Stimulated activated CD8-positive, alpha-beta memory T cell treated with anti-CD3 and anti-CD28 coated beads, Interleukin-15, amount 100 ng/mL, for 4 hours (primary cell): Measurements from ENCODE around the gene TXLNA.
"Not testable (repeated sequence)": the region's sequence is repeated elsewhere in the genome, so short reads cannot be mapped to it uniquely, and the experiment has no call there.

Experiments
- DNase-seq, 2 donors: peaks; one replicate each; pipeline ENCODE4 v3.0.0-alpha.2; 2020; ENCODE audit warnings: low read depth in 2 of 2

The TXLNA gene

GRCh38 chr1:32179443-32180185 is at the start of gene TXLNA:
Gene TXLNA (plus strand): TSS chr1:32179675. CDS start chr1:32180346, 671 bp downstream.
- peak; percentile 77 to 84 for DNase-seq

- DNase-seq = not testable (repeated sequence)
Observed at GRCh38 chr1:32133950-32134280, 45.6 kb upstream of the TXLNA start.

- DNase-seq = no peak
Observed at GRCh38 chr1:32137111-32137510, 42.4 kb upstream of the TXLNA start.

DNA sequence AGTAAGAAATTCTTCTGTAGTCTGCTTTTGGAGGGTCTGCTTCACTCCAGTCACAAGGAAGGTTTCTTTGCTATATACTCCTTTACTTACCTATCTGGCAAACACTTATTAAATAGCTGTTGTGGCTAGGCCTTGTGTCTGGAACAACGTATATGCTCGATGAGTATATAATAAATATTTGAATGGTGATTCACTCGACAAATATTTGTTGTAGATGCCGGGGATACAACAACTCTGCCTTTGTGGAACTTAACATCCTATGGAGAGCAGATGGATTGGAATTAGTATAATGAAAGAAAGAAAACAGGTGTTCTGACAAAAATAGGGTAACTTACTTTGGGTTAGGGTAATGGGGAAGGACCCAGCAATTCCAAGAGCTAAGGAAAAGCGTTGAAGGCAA is 40.5 kb upstream of the TXLNA start:
- DNase-seq = no peak

GRCh38 chr1:32142446-32143301 is 36.8 kb upstream of the TXLNA start:
- no peak for DNase-seq

- DNase-seq = not testable (repeated sequence)
Observed at GRCh38 chr1:32143302-32143695, 36.2 kb upstream of the TXLNA start.

DNA sequence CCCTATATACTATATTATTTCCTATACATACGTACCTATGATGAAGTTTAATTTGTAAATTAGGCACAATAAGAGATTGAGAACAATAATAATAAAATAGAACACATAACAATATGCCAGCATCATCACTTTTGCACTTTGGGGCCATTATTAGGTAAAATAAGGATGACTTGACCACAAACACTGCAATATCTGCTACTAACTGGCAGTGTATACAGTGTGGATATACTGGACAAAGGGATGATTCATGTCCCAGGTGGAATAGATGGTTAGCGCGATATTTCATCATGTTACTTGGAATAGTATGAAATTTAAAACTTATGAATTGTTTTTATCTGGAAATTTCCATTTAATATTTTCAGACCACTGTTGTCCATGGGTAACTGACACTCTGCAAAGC is 35.4 kb upstream of the TXLNA start:
- DNase-seq = no peak

GRCh38 chr1:32147799-32148198 is 31.7 kb upstream of the TXLNA start:
- not testable (repeated sequence) for DNase-seq

GRCh38 chr1:32150847-32151246 is 28.6 kb upstream of the TXLNA start:
- DNase-seq = no peak

- DNase-seq = no peak
Observed at GRCh38 chr1:32151319-32151787, 28.1 kb upstream of the TXLNA start.

DNA sequence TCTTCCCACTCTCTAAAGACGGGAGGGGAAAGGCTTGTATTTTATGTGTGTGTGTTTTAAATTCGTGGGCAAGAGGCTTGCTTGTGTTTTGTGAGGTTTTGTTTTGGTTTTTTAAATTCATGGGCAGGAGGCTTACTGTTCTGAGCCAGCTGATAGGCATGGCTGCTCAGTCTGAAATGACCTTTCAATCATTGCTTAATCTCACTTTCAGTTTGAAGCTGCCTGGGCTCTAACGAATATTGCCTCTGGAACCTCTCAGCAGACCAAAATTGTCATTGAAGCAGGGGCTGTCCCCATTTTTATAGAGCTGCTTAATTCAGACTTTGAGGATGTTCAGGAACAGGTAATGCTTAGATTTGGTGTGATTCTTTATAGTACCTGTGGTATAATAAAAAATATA is 20.3 kb upstream of the TXLNA start:
- no peak for DNase-seq

GRCh38 chr1:32163405-32163804 is 16.1 kb upstream of the TXLNA start:
- no peak for DNase-seq

DNA sequence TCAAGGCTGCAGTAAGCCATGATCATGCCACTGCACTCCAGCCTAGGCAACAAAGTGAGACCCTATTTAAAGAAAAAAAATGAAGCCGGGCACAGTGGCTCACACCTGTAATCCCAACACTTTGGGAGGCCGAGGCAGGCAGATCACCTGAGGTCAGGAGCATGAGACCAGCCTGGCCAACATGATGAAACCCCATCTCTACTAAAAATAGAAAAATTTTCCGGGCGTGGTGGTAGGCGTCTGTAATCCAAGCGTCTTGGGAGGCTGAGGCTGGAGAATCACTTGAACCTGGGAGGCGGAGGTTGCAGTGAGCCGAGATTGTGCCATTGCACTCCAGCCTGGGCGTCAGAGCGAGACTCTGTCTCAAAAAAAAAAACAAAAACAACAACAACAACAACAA is 13.8 kb upstream of the TXLNA start:
- not testable (repeated sequence) for DNase-seq

- DNase-seq = no peak
Observed at GRCh38 chr1:32170991-32171390, 8.5 kb upstream of the TXLNA start.

DNA sequence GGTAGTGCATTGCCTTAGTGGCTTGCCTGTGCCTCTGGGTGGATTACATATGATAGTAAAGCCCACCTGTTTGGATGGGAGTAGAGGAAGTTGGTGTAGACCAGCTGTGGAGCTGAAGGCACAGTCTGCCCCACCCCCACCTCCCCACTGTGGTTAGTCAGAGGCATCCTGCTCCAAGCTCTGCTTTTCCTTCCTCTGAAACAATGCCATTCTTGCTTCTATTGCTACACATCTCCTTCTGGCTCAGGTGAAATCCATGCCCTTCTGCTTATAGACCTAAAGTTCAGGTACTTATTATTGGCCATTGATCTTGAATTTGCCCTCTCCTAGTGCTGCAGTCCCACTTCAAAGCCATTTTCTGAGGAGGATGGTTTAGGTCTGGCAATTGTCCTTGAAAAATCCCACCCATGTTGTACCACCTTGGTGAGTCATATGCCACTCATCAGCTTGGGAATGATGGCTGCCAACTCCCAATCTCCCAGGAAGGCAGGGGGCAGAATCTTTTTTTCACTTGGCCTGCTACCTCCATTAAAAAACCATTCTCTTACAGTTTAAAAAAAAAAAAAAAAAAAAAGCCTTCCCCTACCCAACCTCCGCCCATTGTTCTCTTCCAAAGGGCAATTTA is 6.7 kb upstream of the TXLNA start:
- DNase-seq = no peak

DNA sequence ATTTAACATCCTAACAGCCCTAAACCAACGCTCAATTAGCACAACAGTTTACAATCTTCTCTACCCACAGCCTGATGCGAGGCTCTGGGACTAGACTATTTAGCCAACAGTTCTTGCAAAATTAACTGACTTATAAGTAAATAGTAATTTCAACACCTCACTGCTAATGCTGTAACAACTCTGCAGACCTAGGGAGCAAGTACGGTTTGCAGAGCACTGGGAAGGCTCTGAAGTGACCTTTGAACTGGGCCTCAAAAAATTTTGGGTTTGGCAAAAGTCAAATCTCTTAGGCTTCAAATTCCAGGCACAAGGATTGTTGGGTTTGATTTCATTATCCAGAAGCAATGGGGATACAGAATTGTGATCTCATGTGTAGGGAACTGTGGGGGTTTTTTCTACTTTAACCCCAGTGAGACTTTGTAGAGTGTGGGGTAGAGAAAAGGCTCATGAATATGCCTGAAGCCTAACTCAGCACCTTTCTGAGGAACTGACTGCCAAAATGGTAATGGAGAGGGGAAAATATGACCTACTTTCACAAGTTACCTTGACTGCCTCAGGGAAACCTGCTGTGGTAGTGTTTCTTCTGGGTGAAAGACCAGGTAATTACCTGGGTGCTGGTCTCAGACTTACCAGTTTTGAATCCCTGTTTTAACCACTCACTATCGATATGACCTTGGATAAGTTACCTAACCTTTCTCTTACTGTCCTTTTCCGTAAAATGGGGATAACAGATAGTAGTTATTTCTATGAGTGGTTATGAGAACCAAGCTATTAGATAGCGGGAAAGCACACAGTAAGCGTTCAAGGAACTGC is 889 bp upstream of the TXLNA start:
- no peak for DNase-seq

- DNase-seq = no peak
Observed at GRCh38 chr1:32179193-32179442, 357 bp upstream of the TXLNA start.

GRCh38 chr1:32180186-32181060 is 948 bp downstream of the TXLNA start:
- DNase-seq = no peak

GRCh38 chr1:32181065-32181464 is 1.6 kb downstream of the TXLNA start:
- no peak for DNase-seq

DNA sequence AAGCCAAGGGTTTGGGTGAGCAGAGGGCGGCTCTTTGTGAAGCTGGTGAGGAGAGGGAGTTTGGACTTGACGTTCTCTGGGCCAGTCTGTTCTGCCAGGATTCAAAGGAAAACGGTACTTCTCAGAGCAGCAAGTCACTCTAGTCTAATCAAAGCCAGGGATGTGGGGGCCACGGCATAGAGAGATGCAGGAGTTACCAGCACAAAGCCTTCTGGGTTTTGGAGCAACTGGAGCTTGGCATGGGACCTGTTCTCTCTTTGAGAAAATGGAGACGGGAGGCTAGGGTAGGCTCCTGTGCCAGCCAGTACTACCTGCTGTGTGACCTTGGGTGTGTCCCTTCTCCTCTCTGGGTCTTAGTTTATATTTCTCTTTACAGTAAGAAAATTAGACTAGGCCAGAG is 2.1 kb downstream of the TXLNA start:
- no peak for DNase-seq

DNA sequence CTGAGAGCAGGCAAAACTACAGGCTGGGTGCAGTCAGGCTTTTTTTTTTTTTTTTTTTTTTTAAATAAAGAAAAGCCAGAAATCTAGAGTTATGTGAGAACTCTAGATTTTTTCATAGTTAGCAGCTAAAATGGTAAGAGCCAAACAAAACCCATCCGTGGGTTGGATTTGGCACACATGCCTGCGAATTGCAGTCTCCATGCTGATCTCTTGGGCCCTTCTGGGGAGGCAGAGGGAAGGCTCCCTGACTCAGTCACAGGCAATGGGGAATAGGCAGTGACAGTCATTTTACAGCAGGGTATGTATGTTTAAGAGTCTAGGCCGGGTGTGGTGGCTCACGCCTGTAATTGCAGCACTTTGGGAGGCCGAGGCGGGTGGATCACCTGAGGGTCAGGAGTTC is 2.6 kb downstream of the TXLNA start:
- no peak for DNase-seq
